ENCODE measurements around the gene PSMD1.

DNA sequence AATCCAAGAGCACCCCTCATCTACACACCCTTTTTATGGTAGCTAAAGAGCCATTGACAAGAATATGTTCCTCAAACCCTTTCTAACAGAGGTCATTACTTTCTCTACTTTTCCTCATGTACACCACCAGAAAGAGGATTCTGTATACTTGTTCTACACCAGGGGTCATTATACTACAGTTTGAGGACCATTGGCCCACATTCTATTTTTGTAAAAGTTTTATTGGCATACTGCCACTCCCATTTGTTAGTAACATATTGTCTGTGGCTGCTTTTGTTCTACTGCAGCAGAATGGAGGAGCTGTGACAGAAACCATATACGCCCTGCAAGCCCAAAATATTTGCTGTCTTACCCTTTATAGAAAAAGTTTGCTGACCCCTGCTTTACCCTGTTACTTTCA is 53.9 kb downstream of the PSMD1 start:
- TF ChIP-seq SIN3A (IDR thresholded peaks at IDR 0.05; ENCODE audit: borderline replicate concordance, insufficient read depth, low read length) (no peak), POLR2AphosphoS5 (IDR thresholded peaks at IDR 0.05; ENCODE audit: low read depth, low read length) (no peak), TAF1 (IDR thresholded peaks at IDR 0.05; ENCODE audit: borderline replicate concordance, insufficient read depth, low read length) (no peak), FOXP2 (optimal IDR thresholded peaks at IDR 0.05; ENCODE audit: borderline replicate concordance, extremely low read depth, extremely low read length, insufficient read depth) (no peak)

Data from PFSK-1 (cell line).